Raji (cell line): Measurements from ENCODE around the gene SAA2.

Source experiments
- POLR2A ChIP-seq: IDR thresholded peaks from 2 replicates; pipeline ENCODE4 v1.6.1; 2011; ENCODE audit warnings: low read depth, low read length, control low read depth; ENCODE audit not compliant: insufficient read depth

SAA2 gene

DNA sequence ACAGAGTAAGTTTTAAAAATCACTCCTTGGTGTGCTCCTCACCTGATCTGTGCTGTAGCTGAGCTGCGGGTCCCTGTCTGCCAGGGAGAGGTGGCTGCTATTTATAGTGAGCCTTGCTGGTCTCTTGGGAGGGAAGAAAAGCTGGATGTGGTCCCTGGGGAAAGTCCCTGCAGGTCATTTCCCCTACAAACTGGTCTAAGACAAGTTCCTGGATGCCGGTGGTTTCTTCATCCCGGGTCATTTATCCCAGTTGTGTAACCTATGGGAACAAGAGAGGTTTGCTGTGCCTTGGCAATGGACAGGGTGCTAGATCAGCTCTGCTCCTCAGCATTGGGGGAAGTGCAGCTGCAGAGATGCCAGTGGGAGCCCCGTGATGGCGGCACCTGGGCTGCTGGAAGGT, at the start of gene SAA2:
SAA2 (minus strand) TSS at position 108 of the 400 bp plus-strand sequence. CDS start 657 bp downstream, outside the sequence.
- no peak for TF ChIP-seq POLR2A

DNA sequence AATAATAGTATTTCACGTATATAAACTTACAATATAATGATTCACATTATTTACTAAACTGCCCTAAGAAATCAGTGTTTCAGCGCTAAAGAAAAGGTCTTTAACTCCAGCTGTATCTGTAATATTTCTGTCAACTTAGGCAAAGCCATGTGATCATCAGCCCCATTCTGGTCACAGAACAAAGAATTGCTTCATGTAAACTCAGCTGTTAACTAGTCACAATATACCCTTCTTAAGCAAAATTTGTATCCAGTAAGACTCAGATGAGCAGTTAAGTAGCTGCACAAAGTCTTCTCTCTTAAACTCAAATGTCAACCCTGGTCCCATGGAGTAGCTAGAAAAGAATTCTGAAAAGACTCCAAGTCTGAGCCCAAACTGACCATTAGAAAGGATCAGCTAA, 46.8 kb upstream of the SAA2 start:
- TF ChIP-seq POLR2A, result no peak

DNA sequence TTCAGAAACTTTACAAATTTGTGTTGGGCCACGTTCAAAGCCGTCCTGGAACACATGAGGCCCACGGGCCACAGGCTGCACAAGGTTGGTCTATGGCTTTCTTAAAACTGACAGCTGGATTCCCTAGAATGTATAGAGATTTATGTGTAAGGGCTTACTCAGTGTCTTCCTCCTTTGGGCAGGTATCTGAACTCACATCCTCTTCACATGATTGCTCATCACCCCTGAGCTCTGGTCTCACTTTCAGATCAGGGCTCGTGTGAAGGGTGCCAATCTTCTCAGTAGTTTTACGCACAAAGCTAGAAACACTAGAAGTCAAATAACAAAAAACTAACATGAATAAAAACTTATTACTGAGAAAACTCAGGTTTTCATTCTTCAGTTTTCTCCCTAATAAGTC, 46.4 kb upstream of the SAA2 start:
- no peak for TF ChIP-seq POLR2A

DNA sequence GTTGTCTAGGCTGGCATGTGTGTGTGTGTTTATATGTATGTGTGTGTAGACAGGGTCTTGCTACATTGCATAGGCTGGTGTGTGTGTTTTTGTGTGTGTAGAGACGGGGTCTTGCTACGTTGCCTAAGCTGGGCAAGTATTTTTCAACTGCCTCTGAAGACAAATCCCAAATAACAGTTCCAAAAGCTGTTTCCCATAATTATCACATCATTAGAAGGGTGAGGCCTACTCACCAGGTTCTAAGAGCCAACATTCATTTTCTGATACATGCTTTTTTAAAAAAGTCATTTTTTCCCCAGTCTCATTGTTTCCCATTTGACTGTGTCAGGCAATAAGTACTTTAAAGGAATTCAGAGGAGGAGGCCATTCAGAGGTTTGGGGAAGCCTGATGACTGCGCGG, 40.4 kb upstream of the SAA2 start:
- TF ChIP-seq POLR2A, result no peak

GRCh38 chr11:18285841-18286240, 37.4 kb upstream of the SAA2 start:
- no peak for TF ChIP-seq POLR2A

GRCh38 chr11:18282626-18283025, 34.2 kb upstream of the SAA2 start:
- no peak for TF ChIP-seq POLR2A

GRCh38 chr11:18280438-18281045, 32.1 kb upstream of the SAA2 start:
- TF ChIP-seq POLR2A, result no peak

GRCh38 chr11:18277565-18278271, 29.2 kb upstream of the SAA2 start:
- TF ChIP-seq POLR2A, result no peak

DNA sequence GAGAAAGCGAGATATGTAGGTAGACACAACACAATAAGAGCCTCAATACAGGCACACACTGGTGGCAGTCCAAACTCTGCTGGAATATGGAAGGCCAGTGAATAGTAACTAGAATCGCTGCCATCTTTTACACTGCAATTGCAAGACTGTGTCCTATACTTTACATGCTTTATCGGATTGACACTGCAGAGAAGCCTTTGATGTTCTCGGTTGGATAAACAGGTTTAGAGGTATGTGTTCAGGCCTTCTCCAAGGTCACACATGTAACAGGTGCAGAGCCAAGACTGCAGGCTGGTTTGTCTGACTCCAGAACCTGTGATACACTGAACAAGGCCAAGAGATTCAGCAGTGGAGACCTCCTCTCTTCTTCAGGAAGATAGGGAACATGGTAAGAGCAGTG, 22.7 kb upstream of the SAA2 start:
- TF ChIP-seq POLR2A, result no peak

DNA sequence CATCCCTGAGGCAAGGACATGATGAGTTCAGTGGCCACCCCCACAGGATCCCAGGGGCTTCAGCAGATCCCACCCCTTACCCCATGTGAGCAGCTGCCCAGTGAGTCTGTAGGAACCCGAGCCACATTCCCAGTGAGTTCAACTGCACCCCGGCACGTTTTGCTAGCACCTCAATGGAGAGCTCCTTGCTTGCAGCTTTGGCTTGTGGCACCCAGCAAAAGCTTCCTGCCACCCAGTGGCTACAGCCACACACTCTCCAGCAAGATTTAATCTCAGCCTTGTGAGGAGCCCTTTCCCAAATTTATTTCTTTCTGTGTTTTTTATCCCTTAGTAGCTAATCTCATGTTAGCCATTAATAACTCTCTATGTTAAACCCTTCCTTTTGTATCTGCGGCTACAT, 21.6 kb upstream of the SAA2 start:
- no peak for TF ChIP-seq POLR2A

GRCh38 chr11:18265949-18266348, 17.5 kb upstream of the SAA2 start, which contains the start of gene SAA1:
Gene SAA1 (plus strand): TSS chr11:18266264. CDS start chr11:18266888, 624 bp downstream.
- TF ChIP-seq POLR2A, result no peak

GRCh38 chr11:18264677-18265555, 16.4 kb upstream of the SAA2 start:
- no peak for TF ChIP-seq POLR2A

- no peak for TF ChIP-seq POLR2A
Observed at GRCh38 chr11:18264035-18264434, 15.6 kb upstream of the SAA2 start.

- no peak for TF ChIP-seq POLR2A
Observed at GRCh38 chr11:18261721-18262120, 13.3 kb upstream of the SAA2 start.

- no peak for TF ChIP-seq POLR2A
Observed at GRCh38 chr11:18259259-18259658, 10.8 kb upstream of the SAA2 start.
